Astrocyte (in vitro differentiated cells and primary cell): Measurements from ENCODE around the gene CRELD2. TPM values are rescaled to one million over a fixed set of nuclear protein-coding genes. Genes with fewer than 3 reads are reported as not detected.

Source experiments
- DNase-seq: peaks from one replicate; pipeline ENCODE4 v3.0.0-alpha.2; 2010; ENCODE audit warnings: low read depth
- FAIRE-seq: peaks from 2 replicates; lab custom pipeline; 2011; peaks lifted over from hg19 to GRCh38; lab: Jason Lieb, UNC
- H2AFZ ChIP-seq: 2 replicates; pipeline ENCODE4 v1.6.0; 2012; ENCODE audit warnings: low read depth, low read length, inconsistent platforms
- H3K27ac ChIP-seq: 2 replicates; pipeline ENCODE4 v1.5.1; 2011; ENCODE audit warnings: low read depth, low read length, inconsistent platforms
- H3K27me3 ChIP-seq: 2 replicates; pipeline ENCODE4 v1.6.0; 2011; ENCODE audit warnings: low read length, inconsistent platforms; ENCODE audit not compliant: insufficient read depth
- H3K36me3 ChIP-seq: 2 replicates; pipeline ENCODE4 v1.5.1; 2011; ENCODE audit warnings: low read length, inconsistent platforms; ENCODE audit not compliant: insufficient read depth
- H3K4me1 ChIP-seq: 2 replicates; pipeline ENCODE4 v1.5.1; 2011; ENCODE audit warnings: low read length, inconsistent platforms; ENCODE audit not compliant: insufficient read depth
- H3K4me2 ChIP-seq: 2 replicates; pipeline ENCODE4 v1.6.0; 2012; ENCODE audit warnings: low read length, inconsistent platforms
- H3K4me3 ChIP-seq: 2 replicates; pipeline ENCODE4 v1.5.1; 2011; ENCODE audit warnings: low read depth, mild to moderate bottlenecking, low read length, inconsistent platforms; ENCODE audit not compliant: insufficient read depth
- H3K79me2 ChIP-seq: 2 replicates; pipeline ENCODE4 v1.6.0; 2012; ENCODE audit warnings: mild to moderate bottlenecking, low read length, inconsistent platforms; ENCODE audit not compliant: insufficient read depth
- H3K9ac ChIP-seq: 2 replicates; pipeline ENCODE4 v1.6.0; 2012; ENCODE audit warnings: mild to moderate bottlenecking, low read length, inconsistent platforms
- H3K9me3 ChIP-seq: 2 replicates; pipeline ENCODE4 v1.5.1; 2012; ENCODE audit warnings: low read depth, mild to moderate bottlenecking, low read length, inconsistent platforms; ENCODE audit not compliant: insufficient read depth
- H4K20me1 ChIP-seq: 2 replicates; pipeline ENCODE4 v1.6.0; 2012; ENCODE audit warnings: low read length, inconsistent platforms; ENCODE audit not compliant: insufficient read depth
- H3K27ac Mint-ChIP-seq: one replicate; pipeline ENCODE4 v1.8.0; 2021; ENCODE audit warnings: mild to moderate bottlenecking, mixed read lengths; ENCODE audit not compliant: unreplicated experiment
- H3K27me3 Mint-ChIP-seq: one replicate; pipeline ENCODE4 v1.8.0; 2021; ENCODE audit warnings: low read depth, mixed read lengths; ENCODE audit not compliant: unreplicated experiment
- H3K36me3 Mint-ChIP-seq: one replicate; pipeline ENCODE4 v1.8.0; 2021; ENCODE audit warnings: low read depth, mixed read lengths; ENCODE audit not compliant: unreplicated experiment
- H3K4me1 Mint-ChIP-seq: one replicate; pipeline ENCODE4 v1.8.0; 2021; ENCODE audit warnings: low read depth, mixed read lengths; ENCODE audit not compliant: unreplicated experiment
- H3K4me3 Mint-ChIP-seq: one replicate; pipeline ENCODE4 v1.8.0; 2021; ENCODE audit warnings: mild to moderate bottlenecking, moderate library complexity, mixed read lengths; ENCODE audit not compliant: unreplicated experiment
- H3K9me3 Mint-ChIP-seq: one replicate; pipeline ENCODE4 v1.8.0; 2021; ENCODE audit warnings: mild to moderate bottlenecking, mixed read lengths; ENCODE audit not compliant: unreplicated experiment
- EZH2 ChIP-seq: IDR thresholded peaks from 2 replicates; pipeline ENCODE4 v1.6.1; 2012; ENCODE audit warnings: mild to moderate bottlenecking, low read length, inconsistent platforms; ENCODE audit not compliant: insufficient read depth
- total RNA-seq: library from RNA; stranded (reverse); gene quantifications from 2 replicates; pipeline ENCODE4 v1.2.1, GENCODE V29; 2021
- TF ChIP-seq, protein P1 (sequence below): IDR thresholded peaks from 2 replicates; pipeline ENCODE4 v1.5.1; 2011; ENCODE audit warnings: low read depth, mild to moderate bottlenecking, inconsistent platforms, low read length, moderate library complexity; ENCODE audit not compliant: insufficient read depth

The CRELD2 gene
- total RNA-seq, 1 donor from 2014 or later: 49.6 TPM

DNA sequence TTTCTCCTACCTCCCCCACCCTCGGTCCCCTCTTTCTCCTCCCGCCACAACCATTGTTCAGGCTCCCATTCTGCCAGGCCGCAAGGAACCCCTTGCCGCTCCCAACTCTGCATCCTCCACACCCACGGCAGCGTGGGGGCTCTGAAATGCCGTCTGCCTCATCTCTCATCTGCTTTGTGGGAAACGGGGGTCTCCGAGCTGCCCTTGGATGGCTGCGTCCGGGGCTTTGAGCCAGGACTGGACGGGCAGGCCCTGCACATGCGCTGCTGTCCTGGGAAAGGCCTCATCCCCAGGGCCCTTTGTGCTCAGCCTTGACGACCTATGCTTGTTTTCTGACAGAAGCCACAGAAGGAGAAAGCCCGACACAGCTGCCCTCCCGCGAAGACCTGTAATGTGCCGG, 8.5 kb downstream of the CRELD2 start:
- no peaks in the 10 kb centered on the region for H3K79me2 ChIP-seq
- H3K36me3 Mint-ChIP-seq: no peaks in the 10 kb centered on the region
- H3K36me3 ChIP-seq: peaks cover 2% of the 10 kb centered on the region
- no peaks in the 10 kb centered on the region for H3K4me1 Mint-ChIP-seq
- H2AFZ ChIP-seq: no peak overlapping the region
- FAIRE-seq: no peak
- no peak overlapping the region for H3K4me2 ChIP-seq
- H3K9ac ChIP-seq: no peak overlapping the region
- no peaks in the 10 kb centered on the region for H4K20me1 ChIP-seq
- H3K27me3 Mint-ChIP-seq: peaks cover 16% of the 10 kb centered on the region
- no peak for DNase-seq
- no peaks in the 10 kb centered on the region for H3K9me3 Mint-ChIP-seq
- no peak overlapping the region for H3K4me3 Mint-ChIP-seq
- H3K27ac Mint-ChIP-seq: no peak overlapping the region
- H3K4me3 ChIP-seq: no peak overlapping the region
- TF ChIP-seq EZH2: no peak
- TF ChIP-seq, protein P1, sequence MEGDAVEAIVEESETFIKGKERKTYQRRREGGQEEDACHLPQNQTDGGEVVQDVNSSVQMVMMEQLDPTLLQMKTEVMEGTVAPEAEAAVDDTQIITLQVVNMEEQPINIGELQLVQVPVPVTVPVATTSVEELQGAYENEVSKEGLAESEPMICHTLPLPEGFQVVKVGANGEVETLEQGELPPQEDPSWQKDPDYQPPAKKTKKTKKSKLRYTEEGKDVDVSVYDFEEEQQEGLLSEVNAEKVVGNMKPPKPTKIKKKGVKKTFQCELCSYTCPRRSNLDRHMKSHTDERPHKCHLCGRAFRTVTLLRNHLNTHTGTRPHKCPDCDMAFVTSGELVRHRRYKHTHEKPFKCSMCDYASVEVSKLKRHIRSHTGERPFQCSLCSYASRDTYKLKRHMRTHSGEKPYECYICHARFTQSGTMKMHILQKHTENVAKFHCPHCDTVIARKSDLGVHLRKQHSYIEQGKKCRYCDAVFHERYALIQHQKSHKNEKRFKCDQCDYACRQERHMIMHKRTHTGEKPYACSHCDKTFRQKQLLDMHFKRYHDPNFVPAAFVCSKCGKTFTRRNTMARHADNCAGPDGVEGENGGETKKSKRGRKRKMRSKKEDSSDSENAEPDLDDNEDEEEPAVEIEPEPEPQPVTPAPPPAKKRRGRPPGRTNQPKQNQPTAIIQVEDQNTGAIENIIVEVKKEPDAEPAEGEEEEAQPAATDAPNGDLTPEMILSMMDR: no peak
- no peaks in the 10 kb centered on the region for H3K27me3 ChIP-seq
- no peak overlapping the region for H3K27ac ChIP-seq
- H3K4me1 ChIP-seq: no peaks in the 10 kb centered on the region
- H3K9me3 ChIP-seq: no peaks in the 10 kb centered on the region

DNA sequence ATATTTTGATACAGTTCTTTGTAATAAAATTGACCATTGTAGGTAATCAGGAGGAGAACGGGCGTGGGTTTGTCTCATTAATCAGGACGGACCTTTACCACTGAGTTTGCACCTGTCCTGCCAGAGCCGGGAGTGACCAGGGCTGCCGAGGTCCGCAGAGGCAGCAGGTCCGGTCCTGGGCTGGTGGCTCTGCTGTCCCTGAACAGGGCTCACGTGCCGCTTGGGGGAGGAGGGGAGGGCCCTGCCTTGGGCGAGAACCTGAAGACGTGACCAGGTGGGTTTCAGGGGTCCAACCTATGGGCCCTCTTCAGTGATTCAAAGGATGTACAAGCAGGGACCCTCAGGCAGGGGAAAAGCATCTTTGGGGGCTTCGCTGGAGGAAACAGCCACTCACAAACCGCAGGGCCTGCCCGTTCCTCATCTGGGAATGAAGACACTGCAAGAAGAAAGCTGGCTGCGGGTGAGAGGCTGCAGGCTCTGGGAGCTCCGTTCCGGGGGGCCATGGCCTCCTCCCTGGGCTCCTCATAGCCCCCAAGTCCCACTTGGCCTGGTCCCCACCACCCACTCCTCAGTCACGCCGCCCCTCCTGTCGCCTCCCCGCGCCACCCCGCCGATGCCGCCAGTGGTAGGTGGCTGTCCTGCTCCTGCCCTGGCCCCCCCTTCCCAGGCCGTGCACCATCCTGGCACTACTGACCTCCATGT, 9.2 kb downstream of the CRELD2 start:
- Histone ChIP-seq H3K79me2 (no peaks in the 10 kb centered on the region), H3K4me1 (no peaks in the 10 kb centered on the region), H3K27ac (no peak overlapping the region), H3K36me3 (peaks cover 2% of the 10 kb centered on the region), H4K20me1 (no peaks in the 10 kb centered on the region), H3K4me3 (no peak overlapping the region), H3K9ac (no peak overlapping the region), H3K9me3 (no peaks in the 10 kb centered on the region), H2AFZ (no peak overlapping the region), H3K27me3 (no peaks in the 10 kb centered on the region), H3K4me2 (no peak overlapping the region)
- DNase-seq (no peak), FAIRE-seq (no peak)
- Mint-ChIP-seq H3K36me3 (no peaks in the 10 kb centered on the region), H3K4me3 (no peak overlapping the region), H3K4me1 (no peaks in the 10 kb centered on the region), H3K27ac (no peak overlapping the region), H3K27me3 (peaks cover 16% of the 10 kb centered on the region), H3K9me3 (no peaks in the 10 kb centered on the region)
- TF ChIP-seq, protein P1: no peak
- no peak for TF ChIP-seq EZH2

DNA sequence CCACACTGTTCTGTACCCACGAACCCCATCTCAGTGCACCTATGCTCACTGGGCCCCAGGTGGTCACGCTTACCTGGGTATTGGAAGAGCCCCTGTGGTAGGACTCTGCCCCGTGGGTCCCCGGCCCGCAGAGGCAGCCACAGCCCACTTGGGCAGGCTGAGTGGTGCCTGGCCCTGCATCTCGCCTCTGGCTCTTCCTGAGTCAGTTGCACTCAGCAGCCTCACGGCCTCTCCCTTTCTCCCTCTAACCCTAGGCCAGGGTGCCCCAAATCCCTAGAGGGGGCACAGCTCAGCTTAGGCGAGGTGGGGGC, 9.7 kb downstream of the CRELD2 start:
- Mint-ChIP-seq H3K4me1 (no peaks in the 10 kb centered on the region), H3K36me3 (no peaks in the 10 kb centered on the region), H3K4me3 (no peak overlapping the region), H3K27me3 (peaks cover 18% of the 10 kb centered on the region), H3K27ac (no peak overlapping the region), H3K9me3 (peaks cover 3% of the 10 kb centered on the region)
- H3K36me3 ChIP-seq: peaks cover 2% of the 10 kb centered on the region
- no peak overlapping the region for H3K9ac ChIP-seq
- H3K9me3 ChIP-seq: no peaks in the 10 kb centered on the region
- H4K20me1 ChIP-seq: no peaks in the 10 kb centered on the region
- no peak for FAIRE-seq
- H3K27me3 ChIP-seq: no peaks in the 10 kb centered on the region
- H3K4me3 ChIP-seq: no peak overlapping the region
- no peak overlapping the region for H3K4me2 ChIP-seq
- no peak for TF ChIP-seq EZH2
- TF ChIP-seq, protein P1: no peak
- H3K27ac ChIP-seq: no peak overlapping the region
- no peak for DNase-seq
- no peak overlapping the region for H2AFZ ChIP-seq
- H3K4me1 ChIP-seq: no peaks in the 10 kb centered on the region
- H3K79me2 ChIP-seq: no peaks in the 10 kb centered on the region
